Gastrocnemius medialis (tissue), 4 donors: ENCODE data around the gene C11orf71. TPM values are rescaled to one million over a fixed set of nuclear protein-coding genes. Genes with fewer than 3 reads are reported as not detected.

Experiments used
- ATAC-seq, 2 donors: fragments of 150-250 bp; one replicate each; pipeline ENCODE4 v1.9.1; 2016
- DNase-seq, 2 donors: peaks; one replicate each; pipeline ENCODE4 v3.0.0-alpha.2; 2019
- H3K27ac ChIP-seq, 4 donors: fragments of 200-600 bp; sonication (generic); 1 replicate in 1 of 4; 2 replicates in 3 of 4; pipeline ENCODE4 v1.5.1; 2016 to 2018; ENCODE audit warnings: mild to moderate bottlenecking in 2 of 4, moderate library complexity in 1 of 4
- H3K27me3 ChIP-seq, 3 donors: fragments of 200-600 bp; sonication (generic) in 2 of 3; 1 replicate in 1 of 3; 2 replicates in 2 of 3; pipeline versions ENCODE4 v1.5.1 to v1.6.0; 2016 to 2019; ENCODE audit warnings: mild to moderate bottlenecking in 1 of 3, moderate library complexity in 1 of 3
- H3K36me3 ChIP-seq, 2 donors: fragments of 200-600 bp; sonication (generic) in 1 of 2; one replicate each; pipeline ENCODE4 v1.5.1; 2017 to 2018
- H3K4me1 ChIP-seq, 2 donors: fragments of 200-600 bp; sonication (generic) in 1 of 2; one replicate each; pipeline ENCODE4 v1.5.1; 2016 to 2017; ENCODE audit warnings: mild to moderate bottlenecking in 2 of 2
- H3K4me3 ChIP-seq, 4 donors: fragments of 200-600 bp; sonication (generic) in 3 of 4; 1 replicate in 1 of 4; 2 replicates in 3 of 4; pipeline ENCODE4 v1.5.1; 2016 to 2019; ENCODE audit warnings: mild to moderate bottlenecking in 2 of 4
- H3K9me3 ChIP-seq, 3 donors: fragments of 200-600 bp; sonication (generic) in 2 of 3; 1 replicate in 1 of 3; 2 replicates in 2 of 3; pipeline ENCODE4 v1.5.1; 2016 to 2019
- POLR2A ChIP-seq, 2 donors: fragments of 450-650 bp; IDR thresholded peaks; one replicate each; pipeline ENCODE4 v1.6.1; 2017; ENCODE audit warnings: antibody characterized with exemption in 2 of 2, mild to moderate bottlenecking in 2 of 2, moderate library complexity in 2 of 2
- in situ Hi-C, 4 donors: fragments of 200-750 bp; cut with MboI; loops; one replicate each; pipeline versions ENCODE4 v1.15.0 to v1.8.0; 2017; ENCODE audit warnings: low sequenced_read_pairs in 4 of 4
- intact Hi-C: fragments of 100-400 bp; cut with DNase I; formaldehyde crosslinking; loops from one replicate; pipeline ENCODE4 v1.15.1; 2023; ENCODE audit warnings: low total_unique reads
- total RNA-seq, 4 donors: library from RNA; depleted of rRNA; stranded (reverse); fragments of >200 nt; gene quantifications; one replicate each; pipeline versions ENCODE4 v1.1.0 to v1.2.3, GENCODE V29; 2016
- TF ChIP-seq, protein P1 (sequence below), 5 experiments: fragments of 450-650 bp in 3 of 5; fragments of 200-600 bp in 2 of 5; sonication (generic) in 2 of 5; IDR thresholded peaks in 4 of 5; conservative IDR thresholded peaks in 1 of 5; 1 replicate in 4 of 5; 2 replicates in 1 of 5; pipeline ENCODE4 v1.5.1; 2016 to 2019; ENCODE audit warnings: antibody characterized with exemption in 5 of 5, mild to moderate bottlenecking in 3 of 5, moderate library complexity in 3 of 5

Gene C11orf71
- 10 to 100 TPM in 1 of 4 donors, 1 to 10 TPM in 3; 3.4 to 18.0 (median 8.7) TPM for total RNA-seq

DNA sequence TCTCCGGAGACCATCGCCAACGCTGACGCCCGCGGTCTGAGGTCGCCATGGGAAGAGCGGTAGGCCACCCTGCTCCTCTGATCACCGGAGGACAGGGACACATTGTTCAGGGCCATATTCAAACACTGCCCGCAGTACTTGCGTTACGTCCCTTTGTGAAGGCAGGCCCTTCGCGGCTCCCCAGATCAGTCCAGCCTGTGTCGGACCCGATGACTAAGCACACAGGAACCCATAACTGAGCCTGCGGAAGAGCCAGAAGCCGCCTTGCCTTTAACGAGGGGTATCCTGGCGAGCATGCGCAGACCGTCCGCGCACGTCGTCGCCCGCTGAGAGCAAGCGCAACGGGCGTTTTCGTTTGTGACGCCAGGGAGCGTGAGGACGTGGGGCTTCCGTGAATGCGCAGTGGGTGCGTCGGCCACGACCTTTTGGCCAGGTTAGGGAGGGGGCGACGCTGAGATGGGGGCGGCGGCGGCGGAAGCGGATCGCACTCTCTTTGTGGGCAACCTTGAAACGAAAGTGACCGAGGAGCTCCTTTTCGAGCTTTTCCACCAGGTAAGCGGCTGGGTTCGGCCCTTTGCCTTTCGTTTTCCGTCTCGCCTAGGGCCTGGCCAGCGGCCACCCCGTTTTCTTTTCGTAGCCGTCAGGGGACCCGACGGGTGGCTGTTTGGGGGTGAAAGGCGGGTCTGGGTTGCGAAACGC is at the start of gene C11orf71, which contains the start of gene RBM7:
Gene C11orf71 (minus strand): TSS at position 296 of the 699 bp plus-strand sequence. CDS start 180 bp downstream, at position 116.
Gene RBM7 (plus strand): TSS at position 451 of the 699 bp plus-strand sequence. CDS start 6 bp downstream, at position 457.
- no peaks in the 10 kb centered on the region for H3K9me3 ChIP-seq
- intact Hi-C loops: loop anchor here (1.0 to 5.0 kb wide), 2 partner anchors 39 to 523 kb away; partner anchors contain the start of genes REXO2 and USP28
- H3K27me3 ChIP-seq: no peaks in the 10 kb centered on the region
- DNase-seq (peak; percentile 97 to 98), ATAC-seq (peak; percentile 92 to 96)
- in situ Hi-C loops: loop anchor here in 1 of 4 donors (5.0 kb wide), 1 partner anchor 37 kb away; the partner anchor contains the start of gene REXO2
- H3K4me3 ChIP-seq: peak within 1 kb of the TSS; percentile 66 to 97 (median 83)
- peaks cover 0 to 11% of the 10 kb centered on the region in 2 donors for H3K36me3 ChIP-seq
- TF ChIP-seq, protein P1, sequence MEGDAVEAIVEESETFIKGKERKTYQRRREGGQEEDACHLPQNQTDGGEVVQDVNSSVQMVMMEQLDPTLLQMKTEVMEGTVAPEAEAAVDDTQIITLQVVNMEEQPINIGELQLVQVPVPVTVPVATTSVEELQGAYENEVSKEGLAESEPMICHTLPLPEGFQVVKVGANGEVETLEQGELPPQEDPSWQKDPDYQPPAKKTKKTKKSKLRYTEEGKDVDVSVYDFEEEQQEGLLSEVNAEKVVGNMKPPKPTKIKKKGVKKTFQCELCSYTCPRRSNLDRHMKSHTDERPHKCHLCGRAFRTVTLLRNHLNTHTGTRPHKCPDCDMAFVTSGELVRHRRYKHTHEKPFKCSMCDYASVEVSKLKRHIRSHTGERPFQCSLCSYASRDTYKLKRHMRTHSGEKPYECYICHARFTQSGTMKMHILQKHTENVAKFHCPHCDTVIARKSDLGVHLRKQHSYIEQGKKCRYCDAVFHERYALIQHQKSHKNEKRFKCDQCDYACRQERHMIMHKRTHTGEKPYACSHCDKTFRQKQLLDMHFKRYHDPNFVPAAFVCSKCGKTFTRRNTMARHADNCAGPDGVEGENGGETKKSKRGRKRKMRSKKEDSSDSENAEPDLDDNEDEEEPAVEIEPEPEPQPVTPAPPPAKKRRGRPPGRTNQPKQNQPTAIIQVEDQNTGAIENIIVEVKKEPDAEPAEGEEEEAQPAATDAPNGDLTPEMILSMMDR (IDR thresholded peaks at IDR 0.05 in 4 of 5, conservative IDR thresholded peaks at IDR 0.05 in 1 of 5): no peak
- TF ChIP-seq POLR2A (IDR thresholded peaks at IDR 0.05): peak; percentile 85 to 94
- peaks cover 27 to 41% of the 10 kb centered on the region in 2 donors for H3K4me1 ChIP-seq
- peak within 1 kb of the TSS; percentile 94 to 100 (median 98) for H3K27ac ChIP-seq

GRCh38 chr11:114449845-114450244 is 49.5 kb upstream of the C11orf71 start:
- H3K4me3 ChIP-seq: no peak overlapping the region
- H3K36me3 ChIP-seq: peaks cover 0 to 54% of the 10 kb centered on the region in 2 donors
- no peak for ATAC-seq
- H3K4me1 ChIP-seq: peaks cover 6 to 13% of the 10 kb centered on the region in 2 donors
- intact Hi-C loops (no loop called here), in situ Hi-C loops (no loop called here)
- H3K27me3 ChIP-seq: no peaks in the 10 kb centered on the region
- no peak for DNase-seq
- H3K9me3 ChIP-seq: no peaks in the 10 kb centered on the region
- H3K27ac ChIP-seq: no peak overlapping the region
- no peak for TF ChIP-seq POLR2A (IDR thresholded peaks at IDR 0.05)
- TF ChIP-seq, protein P1 (IDR thresholded peaks at IDR 0.05 in 4 of 5, conservative IDR thresholded peaks at IDR 0.05 in 1 of 5): no peak

DNA sequence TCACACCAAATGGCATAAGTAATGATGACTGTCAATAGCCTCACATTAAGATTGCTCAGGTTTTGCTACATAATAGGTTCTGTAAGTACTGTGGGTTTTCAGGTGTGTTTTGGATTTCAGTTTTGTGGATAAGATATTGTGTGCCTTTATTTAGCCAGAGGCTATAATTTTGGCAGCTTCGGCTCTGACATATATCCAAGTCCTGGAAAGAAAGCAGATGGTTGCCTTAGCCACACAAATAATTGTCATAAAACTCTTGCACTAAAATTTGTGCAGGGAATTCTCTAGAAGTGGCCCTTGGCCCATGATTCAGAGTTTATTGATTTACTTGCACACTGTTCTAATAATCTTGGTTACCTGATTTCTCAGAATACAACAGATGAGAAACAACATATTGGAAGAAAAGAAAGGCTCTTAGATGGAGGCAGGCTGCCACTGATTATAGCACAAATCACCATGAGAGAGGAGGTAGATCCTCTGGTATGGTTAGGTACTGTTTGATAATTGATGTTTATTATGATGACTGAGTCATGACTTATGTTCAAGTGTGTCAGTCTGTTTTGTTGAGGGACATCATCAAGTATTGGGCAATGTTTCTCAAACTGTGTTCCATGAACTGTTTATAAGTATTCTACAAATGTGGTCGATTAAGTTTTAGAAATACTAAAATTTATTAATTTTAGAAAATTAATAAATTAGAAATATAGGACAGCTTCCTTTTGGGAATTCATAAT is 48.6 kb upstream of the C11orf71 start:
- intact Hi-C loops: no loop called here
- in situ Hi-C loops: no loop called here
- H3K27ac ChIP-seq: no peak overlapping the region

DNA sequence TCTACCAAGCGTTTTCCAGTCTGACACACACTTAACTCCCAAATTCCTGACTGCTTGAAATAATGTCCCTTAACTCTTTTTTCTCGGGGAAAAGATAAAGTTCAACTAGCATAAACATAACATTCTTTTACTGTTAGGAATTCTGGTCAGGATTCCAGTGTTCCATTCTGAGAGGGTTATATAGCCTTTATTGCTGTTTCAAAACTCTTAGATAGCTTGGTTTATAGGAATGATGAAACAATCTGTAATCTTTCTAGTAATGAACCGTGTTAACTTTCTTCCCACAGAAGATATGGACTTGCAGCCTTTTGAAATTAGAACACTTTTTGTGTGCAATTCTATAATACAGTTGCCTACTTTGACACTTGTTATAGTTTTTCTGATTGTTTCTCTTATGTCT is 47.6 kb upstream of the C11orf71 start:
- intact Hi-C loops: no loop called here
- H3K27me3 ChIP-seq: no peaks in the 10 kb centered on the region

More for the DNA sequence above, 48.6 kb upstream of the C11orf71 start:
- TF ChIP-seq, protein P1 (IDR thresholded peaks at IDR 0.05 in 4 of 5, conservative IDR thresholded peaks at IDR 0.05 in 1 of 5): no peak
- no peak for TF ChIP-seq POLR2A (IDR thresholded peaks at IDR 0.05)
- H3K36me3 ChIP-seq: peaks cover 0 to 59% of the 10 kb centered on the region in 2 donors
- H3K4me3 ChIP-seq: no peak overlapping the region
- ATAC-seq (no peak), DNase-seq (no peak)
- H3K9me3 ChIP-seq: no peaks in the 10 kb centered on the region
- peaks cover 6 to 13% of the 10 kb centered on the region in 2 donors for H3K4me1 ChIP-seq
- H3K27me3 ChIP-seq: no peaks in the 10 kb centered on the region

More for the DNA sequence above, 47.6 kb upstream of the C11orf71 start:
- Histone ChIP-seq H3K36me3 (peaks cover 0 to 53% of the 10 kb centered on the region in 2 donors), H3K9me3 (no peaks in the 10 kb centered on the region), H3K27ac (no peak overlapping the region), H3K4me1 (peaks cover 6 to 13% of the 10 kb centered on the region in 2 donors), H3K4me3 (no peak overlapping the region)
- in situ Hi-C loops: no loop called here
- no peak for DNase-seq
- no peak for ATAC-seq
- TF ChIP-seq, protein P1 (IDR thresholded peaks at IDR 0.05 in 4 of 5, conservative IDR thresholded peaks at IDR 0.05 in 1 of 5): no peak
- no peak for TF ChIP-seq POLR2A (IDR thresholded peaks at IDR 0.05)
